CD14-positive monocyte (primary cell): ENCODE measurements around the gene CMSS1. TPM values are rescaled to one million over a fixed set of nuclear protein-coding genes. Genes with fewer than 3 reads are reported as not detected.
A peak's percentile ranks its signal among the peaks of the same experiment; 100 is the strongest.

Source experiments
- DNase-seq, 3 donors: peaks; one replicate each; pipeline ENCODE4 v3.0.0-alpha.2; 2011 to 2022
- H2AFZ ChIP-seq: 2 replicates; pipeline ENCODE4 v1.6.0; 2012; ENCODE audit warnings: mild to moderate bottlenecking, low read depth, low read length, inconsistent platforms; ENCODE audit not compliant: insufficient read depth, poor library complexity, severe bottlenecking
- H3K27ac ChIP-seq, 2 donors: 1 replicate in 1 of 2; 2 replicates in 1 of 2; pipeline ENCODE4 v1.5.1; 2012 to 2013; ENCODE audit warnings: low read length in 2 of 2, control low read depth in 1 of 2, inconsistent platforms in 1 of 2, low read depth in 1 of 2, mild to moderate bottlenecking in 1 of 2
- H3K27me3 ChIP-seq, 2 donors: one replicate each; pipeline versions ENCODE4 v1.6.0 to v1.6.1; 2011 to 2013; ENCODE audit warnings: low read length in 2 of 2; ENCODE audit not compliant: control insufficient read depth in 2 of 2, insufficient read depth in 2 of 2
- H3K36me3 ChIP-seq, 2 donors: replicated peaks in 1 of 2; 1 replicate in 1 of 2; 2 replicates in 1 of 2; pipeline versions ENCODE4 v1.5.1 to v1.6.1; 2012 to 2013; ENCODE audit warnings: low read length in 2 of 2, control low read depth in 1 of 2, inconsistent platforms in 1 of 2, mild to moderate bottlenecking in 1 of 2; ENCODE audit not compliant: insufficient read depth in 2 of 2, control insufficient read depth in 1 of 2
- H3K4me1 ChIP-seq, 2 donors: 1 replicate in 1 of 2; 2 replicates in 1 of 2; pipeline versions ENCODE4 v1.5.1 to v1.6.1; 2012 to 2013; ENCODE audit warnings: low read length in 2 of 2, control low read depth in 1 of 2, inconsistent platforms in 1 of 2, mild to moderate bottlenecking in 1 of 2, moderate library complexity in 1 of 2; ENCODE audit not compliant: insufficient read depth in 2 of 2, control insufficient read depth in 1 of 2
- H3K4me2 ChIP-seq: replicated peaks from 2 replicates; pipeline ENCODE3; 2012; ENCODE audit warnings: low read length, moderate library complexity, mild to moderate bottlenecking; ENCODE audit not compliant: poor library complexity, severe bottlenecking; ENCODE audit errors: extremely low read depth
- H3K4me3 ChIP-seq, 3 experiments: fragments of 200-600 bp in 1 of 3; sonication (generic) in 1 of 3; replicated peaks in 1 of 3; 1 replicate in 2 of 3; 2 replicates in 1 of 3; pipeline ENCODE4 v1.5.1; 2011 to 2013; ENCODE audit warnings: low read length in 3 of 3, mild to moderate bottlenecking in 3 of 3, control low read depth in 2 of 3, low read depth in 2 of 3, inconsistent platforms in 1 of 3, moderate library complexity in 1 of 3
- H3K79me2 ChIP-seq: 2 replicates; pipeline ENCODE4 v1.6.0; 2012; ENCODE audit warnings: mild to moderate bottlenecking, control low read depth, inconsistent platforms, low read length, moderate library complexity; ENCODE audit not compliant: insufficient read depth
- H3K9ac ChIP-seq: 2 replicates; pipeline ENCODE4 v1.6.0; 2017; ENCODE audit warnings: low read length, mild to moderate bottlenecking; ENCODE audit not compliant: insufficient read depth, poor library complexity, severe bottlenecking
- H3K9me3 ChIP-seq, 2 donors: replicated peaks in 1 of 2; 1 replicate in 1 of 2; 2 replicates in 1 of 2; pipeline versions ENCODE4 v1.5.1 to v1.6.1; 2012 to 2013; ENCODE audit warnings: low read length in 2 of 2, control low read depth in 1 of 2; ENCODE audit not compliant: control insufficient read depth in 1 of 2, insufficient read depth in 1 of 2
- H4K20me1 ChIP-seq: 2 replicates; pipeline ENCODE4 v1.6.0; 2012; ENCODE audit warnings: mild to moderate bottlenecking, low read length, control low read depth, moderate library complexity; ENCODE audit not compliant: insufficient read depth
- H3K27ac Mint-ChIP-seq, 7 donors: one replicate each; pipeline ENCODE4 v1.8.0; 2020; ENCODE audit warnings: mild to moderate bottlenecking in 7 of 7, mixed read lengths in 7 of 7, moderate library complexity in 6 of 7, inconsistent platforms in 2 of 7
- H3K27me3 Mint-ChIP-seq, 3 donors: one replicate each; pipeline ENCODE4 v1.8.0; 2021 to 2022; ENCODE audit warnings: low read depth in 3 of 3, mild to moderate bottlenecking in 3 of 3, mixed read lengths in 3 of 3, moderate library complexity in 3 of 3, inconsistent platforms in 1 of 3
- H3K36me3 Mint-ChIP-seq, 2 donors: one replicate each; pipeline ENCODE4 v1.8.0; 2020; ENCODE audit warnings: mixed read lengths in 2 of 2, inconsistent platforms in 1 of 2, mild to moderate bottlenecking in 1 of 2
- H3K4me1 Mint-ChIP-seq: one replicate; pipeline ENCODE4 v1.8.0; 2020; ENCODE audit warnings: mild to moderate bottlenecking, mixed read lengths
- H3K4me3 Mint-ChIP-seq, 2 donors: one replicate each; pipeline ENCODE4 v1.8.0; 2020; ENCODE audit warnings: mild to moderate bottlenecking in 2 of 2, mixed read lengths in 2 of 2, moderate library complexity in 1 of 2
- H3K9me3 Mint-ChIP-seq, 7 donors: one replicate each; pipeline ENCODE4 v1.8.0; 2020 to 2022; ENCODE audit warnings: mixed read lengths in 7 of 7, mild to moderate bottlenecking in 6 of 7, moderate library complexity in 6 of 7, inconsistent platforms in 2 of 7
- WGBS: methylation state at CpG from one replicate; pipeline ENCODE4 v1.1.5; 2013; ENCODE audit warnings: missing lambda C conversion rate; ENCODE audit not compliant: insufficient coverage; 5-methylcytosine and 5-hydroxymethylcytosine counted together
- intact Hi-C, 2 donors: fragments of 100-400 bp; cut with micrococcal nuclease; formaldehyde crosslinking; loops; one replicate each; pipeline versions ENCODE4 v1.15.0 to v1.15.1; 2023
- polyA plus RNA-seq, 3 donors: library from polyadenylated mRNA; depleted of rRNA in 1 of 3; unstranded in 2 of 3; stranded (reverse) in 1 of 3; fragments of 300-500 nt in 2 of 3; fragments of >200 nt in 1 of 3; fragmentation: Illumina TruSeq in 2 of 3; gene quantifications; 1 replicate in 2 of 3; 2 replicates in 1 of 3; pipeline ENCODE4 v1.2.3, GENCODE V29; 2012 to 2021
- TF ChIP-seq, protein P1 (sequence below): fragments of 200-600 bp; IDR thresholded peaks from one replicate; pipeline ENCODE4 v1.8.0; 2022; ENCODE audit warnings: antibody characterized with exemption, mild to moderate bottlenecking

Gene CMSS1
- polyA plus RNA-seq, 3 donors: 1.1 to 3.6 (median 2.2) TPM

- no peak overlapping the region for H3K27ac ChIP-seq
- TF ChIP-seq, protein P1, sequence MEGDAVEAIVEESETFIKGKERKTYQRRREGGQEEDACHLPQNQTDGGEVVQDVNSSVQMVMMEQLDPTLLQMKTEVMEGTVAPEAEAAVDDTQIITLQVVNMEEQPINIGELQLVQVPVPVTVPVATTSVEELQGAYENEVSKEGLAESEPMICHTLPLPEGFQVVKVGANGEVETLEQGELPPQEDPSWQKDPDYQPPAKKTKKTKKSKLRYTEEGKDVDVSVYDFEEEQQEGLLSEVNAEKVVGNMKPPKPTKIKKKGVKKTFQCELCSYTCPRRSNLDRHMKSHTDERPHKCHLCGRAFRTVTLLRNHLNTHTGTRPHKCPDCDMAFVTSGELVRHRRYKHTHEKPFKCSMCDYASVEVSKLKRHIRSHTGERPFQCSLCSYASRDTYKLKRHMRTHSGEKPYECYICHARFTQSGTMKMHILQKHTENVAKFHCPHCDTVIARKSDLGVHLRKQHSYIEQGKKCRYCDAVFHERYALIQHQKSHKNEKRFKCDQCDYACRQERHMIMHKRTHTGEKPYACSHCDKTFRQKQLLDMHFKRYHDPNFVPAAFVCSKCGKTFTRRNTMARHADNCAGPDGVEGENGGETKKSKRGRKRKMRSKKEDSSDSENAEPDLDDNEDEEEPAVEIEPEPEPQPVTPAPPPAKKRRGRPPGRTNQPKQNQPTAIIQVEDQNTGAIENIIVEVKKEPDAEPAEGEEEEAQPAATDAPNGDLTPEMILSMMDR: no peak
- H2AFZ ChIP-seq: no peak overlapping the region
- intact Hi-C loops: no loop called here
- no peak overlapping the region for H3K4me3 ChIP-seq
- H3K9ac ChIP-seq: no peak overlapping the region
- H3K27me3 ChIP-seq: no peaks in the 10 kb centered on the region
- Mint-ChIP-seq H3K4me3 (no peak overlapping the region), H3K27me3 (no peaks in the 10 kb centered on the region), H3K9me3 (no peaks in the 10 kb centered on the region), H3K27ac (no peak overlapping the region), H3K4me1 (no peaks in the 10 kb centered on the region), H3K36me3 (no peaks in the 10 kb centered on the region)
- no peaks in the 10 kb centered on the region for H3K9me3 ChIP-seq
- H3K79me2 ChIP-seq: no peaks in the 10 kb centered on the region
- no peak overlapping the region for H3K4me2 ChIP-seq
- 100% methylated on average over 1 of the region's 2 CpGs for WGBS
- H3K36me3 ChIP-seq: no peaks in the 10 kb centered on the region
- no peaks in the 10 kb centered on the region for H3K4me1 ChIP-seq
- peak in 1 of 3 donors; percentile 14 for DNase-seq
- no peaks in the 10 kb centered on the region for H4K20me1 ChIP-seq
Observed at GRCh38 chr3:100005665-100006393, 188.2 kb downstream of the CMSS1 start.

DNA sequence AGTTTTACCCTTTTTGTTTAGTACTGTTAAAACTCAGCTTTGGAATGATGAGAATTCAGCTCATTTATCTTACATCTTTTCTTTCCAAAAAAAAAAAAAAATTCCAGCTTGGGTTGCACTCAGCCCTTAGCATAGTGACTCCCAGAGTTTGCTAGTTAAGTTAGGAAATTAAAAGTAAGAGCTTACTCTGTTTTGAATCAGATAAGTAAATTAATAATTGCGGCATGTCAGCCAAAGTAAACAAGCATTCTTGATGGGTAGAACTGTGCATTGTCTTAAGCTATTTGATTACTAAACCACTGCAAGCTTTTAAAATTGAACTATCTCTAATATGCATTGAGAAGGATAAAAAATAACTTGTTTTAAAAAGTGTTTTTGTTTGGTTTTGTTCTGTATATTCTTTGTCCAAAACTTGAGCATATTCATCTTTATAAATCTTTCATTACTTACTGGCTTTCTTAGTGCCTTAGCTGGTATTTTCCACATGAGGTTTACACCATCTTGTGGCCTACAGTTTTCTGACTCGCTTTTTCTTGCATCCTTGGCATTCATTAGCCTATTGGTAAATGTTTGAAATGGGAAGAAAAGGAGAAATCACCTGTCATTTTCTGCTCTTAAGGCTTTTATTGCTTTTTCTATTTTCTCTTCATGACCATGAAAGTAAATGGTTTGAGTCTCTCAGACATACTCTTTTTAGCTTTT, 189.1 kb downstream of the CMSS1 start:
- Histone ChIP-seq H3K9ac (no peak overlapping the region), H3K4me3 (no peak overlapping the region), H3K27ac (no peak overlapping the region), H3K4me2 (no peak overlapping the region), H3K27me3 (no peaks in the 10 kb centered on the region), H3K79me2 (no peaks in the 10 kb centered on the region), H2AFZ (no peak overlapping the region), H3K9me3 (no peaks in the 10 kb centered on the region), H3K4me1 (no peaks in the 10 kb centered on the region), H4K20me1 (no peaks in the 10 kb centered on the region), H3K36me3 (no peaks in the 10 kb centered on the region)
- no peak for DNase-seq
- H3K36me3 Mint-ChIP-seq: no peaks in the 10 kb centered on the region
- H3K27ac Mint-ChIP-seq: no peak overlapping the region
- intact Hi-C loops: no loop called here
- WGBS: no CpG with 5 or more reads among the region's 2 CpGs
- no peaks in the 10 kb centered on the region for H3K9me3 Mint-ChIP-seq
- no peak overlapping the region for H3K4me3 Mint-ChIP-seq
- H3K4me1 Mint-ChIP-seq: no peaks in the 10 kb centered on the region
- no peaks in the 10 kb centered on the region for H3K27me3 Mint-ChIP-seq
- TF ChIP-seq, protein P1: no peak
